GM12874 (cell line): ENCODE data around the gene TIMM13.

Experiments
- CTCF ChIP-seq: IDR thresholded peaks from 2 replicates; pipeline ENCODE4 v1.5.1; 2011; ENCODE audit warnings: low read depth, mild to moderate bottlenecking, control low read depth, low read length, moderate library complexity; ENCODE audit not compliant: insufficient read depth

TIMM13 gene

GRCh38 chr19:2381148-2381820, 46.1 kb downstream of the TIMM13 start:
- no peak for TF ChIP-seq CTCF

- no peak for TF ChIP-seq CTCF
These were observed 46.8 kb downstream of the TIMM13 start for GRCh38 chr19:2380567-2380966.

DNA sequence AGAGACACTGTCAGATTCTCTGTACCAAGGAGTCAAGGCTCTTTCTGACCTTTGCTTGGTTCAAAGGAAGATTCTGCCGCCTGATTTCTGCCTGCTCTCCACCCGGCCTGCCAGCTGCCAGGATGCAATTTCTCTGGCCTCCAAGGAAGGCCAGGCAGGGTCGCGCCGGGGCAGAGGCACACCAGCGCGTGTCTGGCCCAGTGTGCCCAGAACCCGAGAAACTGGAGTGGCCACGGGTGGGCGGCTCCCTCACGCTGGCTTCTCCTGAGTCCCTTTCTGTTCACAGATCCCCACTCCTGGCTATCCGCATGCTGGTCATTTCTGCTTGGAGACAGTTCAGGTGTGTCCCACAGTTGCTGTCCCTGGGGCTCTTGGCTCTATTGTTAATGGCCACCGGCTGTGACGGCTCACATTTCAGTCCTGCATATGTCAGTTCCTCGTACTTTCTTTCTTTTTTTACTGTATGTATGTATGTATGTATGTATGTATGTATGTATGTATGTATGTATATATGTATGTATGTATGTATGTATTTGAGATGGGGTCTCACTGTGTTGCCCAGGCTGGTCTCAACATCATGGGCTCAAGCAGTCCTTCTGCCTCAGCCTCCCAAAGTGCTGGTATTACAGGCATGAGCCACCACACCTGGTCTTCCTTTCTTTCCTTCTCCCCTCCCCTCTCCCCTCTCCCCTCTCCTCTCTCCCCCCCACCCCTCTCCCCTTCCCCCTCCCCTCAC, 50.4 kb downstream of the TIMM13 start:
- TF ChIP-seq CTCF, result no peak
